Measurements from ENCODE around the gene UVSSA.
A peak's percentile ranks its signal among the peaks of the same experiment; 100 is the strongest.
"Not testable (repeated sequence)": the region's sequence is repeated elsewhere in the genome, so short reads cannot be mapped to it uniquely, and the experiment has no call there.

Gene UVSSA

GRCh38 chr4:1330761-1331590, 16.0 kb upstream of the UVSSA start:
- peak; percentile 52 for DNase-seq (ENCODE audit: low read depth)

GRCh38 chr4:1331591-1332353, 15.2 kb upstream of the UVSSA start:
- DNase-seq (ENCODE audit: low read depth), result no peak

GRCh38 chr4:1332686-1333085, 14.3 kb upstream of the UVSSA start:
- DNase-seq (ENCODE audit: low read depth), result no peak

- DNase-seq (ENCODE audit: low read depth), result no peak
These were observed 13.8 kb upstream of the UVSSA start for GRCh38 chr4:1333256-1333655.

GRCh38 chr4:1333851-1334578, 13.0 kb upstream of the UVSSA start:
- not testable (repeated sequence) for DNase-seq (ENCODE audit: low read depth)

- DNase-seq (ENCODE audit: low read depth), result no peak
These were observed 12.5 kb upstream of the UVSSA start for GRCh38 chr4:1334579-1334895.

- DNase-seq (ENCODE audit: low read depth), result not testable (repeated sequence)
These were observed 11.7 kb upstream of the UVSSA start for GRCh38 chr4:1335193-1335883.

- DNase-seq (ENCODE audit: low read depth), result no peak
These were observed 10.9 kb upstream of the UVSSA start for GRCh38 chr4:1336088-1336491.

GRCh38 chr4:1337376-1337831, 9.6 kb upstream of the UVSSA start:
- DNase-seq (ENCODE audit: low read depth), result no peak

- DNase-seq (ENCODE audit: low read depth), result no peak
These were observed 8.9 kb upstream of the UVSSA start for GRCh38 chr4:1337951-1338751.

- no peak for DNase-seq (ENCODE audit: low read depth)
These were observed 8.1 kb upstream of the UVSSA start for GRCh38 chr4:1338752-1339414.

GRCh38 chr4:1339489-1339888, 7.5 kb upstream of the UVSSA start:
- DNase-seq (ENCODE audit: low read depth), result no peak

- no peak for DNase-seq (ENCODE audit: low read depth)
These were observed 6.7 kb upstream of the UVSSA start for GRCh38 chr4:1340181-1340747.

GRCh38 chr4:1340861-1341260, 6.1 kb upstream of the UVSSA start:
- DNase-seq (ENCODE audit: low read depth), result no peak

- DNase-seq (ENCODE audit: low read depth), result no peak
These were observed 5.0 kb upstream of the UVSSA start for GRCh38 chr4:1342003-1342402.

- no peak for DNase-seq (ENCODE audit: low read depth)
These were observed 2.3 kb upstream of the UVSSA start for GRCh38 chr4:1344696-1345095.

GRCh38 chr4:1345903-1346780, 866 bp upstream of the UVSSA start:
- DNase-seq (ENCODE audit: low read depth), result peak; percentile 32

- DNase-seq (ENCODE audit: low read depth), result no peak
These were observed 429 bp downstream of the UVSSA start for GRCh38 chr4:1347410-1347864.

- DNase-seq (ENCODE audit: low read depth), result no peak
These were observed 1.1 kb downstream of the UVSSA start for GRCh38 chr4:1348014-1348513.
